Measurements from ENCODE around the gene ACOXL. TPM values are rescaled to one million over a fixed set of nuclear protein-coding genes. Genes with fewer than 3 reads are reported as not detected.
A peak's percentile ranks its signal among the peaks of the same experiment; 100 is the strongest.

ACOXL gene
- total and polyA plus RNA-seq, 4 donors, result 4.4 to 32.8 (median 12.2) TPM

- Histone ChIP-seq H3K9me3 (ENCODE audit: control insufficient read depth in 4 of 4, insufficient read depth in 3 of 4, low read length in 3 of 4) (no peaks in the 10 kb centered on the region), H3K27me3 (ENCODE audit: control insufficient read depth in 3 of 3, insufficient read depth in 3 of 3, low read length in 2 of 3) (no peaks in the 10 kb centered on the region), H3K36me3 (ENCODE audit: control insufficient read depth in 4 of 4, insufficient read depth in 4 of 4, low read length in 4 of 4) (no peaks in the 10 kb centered on the region), H3K4me1 (ENCODE audit: control insufficient read depth in 5 of 5, insufficient read depth in 5 of 5, low read length in 5 of 5) (peaks cover 0 to 30% (median 8%) of the 10 kb centered on the region in 5 donors), H3K4me3 (no peak overlapping the region), H3K27ac (ENCODE audit: low read depth in 1 of 2, low read length in 1 of 2) (no peak overlapping the region), H3K9ac (ENCODE audit: insufficient read depth in 1 of 2, low read length in 2 of 2) (no peak overlapping the region)
- peak; percentile 36 to 94 (median 85) for DNase-seq
- no peak for ATAC-seq (ENCODE audit: insufficient read depth, low FRiP score)
- no peak for TF ChIP-seq CTCF (IDR thresholded peaks at IDR 0.05; ENCODE audit: control extremely low read depth, extremely low read depth)
Observed at GRCh38 chr2:110983133-110983532, 250.8 kb downstream of the ACOXL start.

GRCh38 chr2:110984694-110985490 lies 252.5 kb downstream of the ACOXL start:
- no peaks in the 10 kb centered on the region for H3K9me3 ChIP-seq (ENCODE audit: control insufficient read depth in 4 of 4, insufficient read depth in 3 of 4, low read length in 3 of 4)
- H3K27me3 ChIP-seq (ENCODE audit: control insufficient read depth in 3 of 3, insufficient read depth in 3 of 3, low read length in 2 of 3), result no peaks in the 10 kb centered on the region
- no peak for DNase-seq
- no peak for ATAC-seq (ENCODE audit: insufficient read depth, low FRiP score)
- no peak for TF ChIP-seq CTCF (IDR thresholded peaks at IDR 0.05; ENCODE audit: control extremely low read depth, extremely low read depth)
- H3K4me3 ChIP-seq, result no peak overlapping the region
- H3K4me1 ChIP-seq (ENCODE audit: control insufficient read depth in 5 of 5, insufficient read depth in 5 of 5, low read length in 5 of 5), result peaks cover 0 to 21% (median 0%) of the 10 kb centered on the region in 5 donors
- no peaks in the 10 kb centered on the region for H3K36me3 ChIP-seq (ENCODE audit: control insufficient read depth in 4 of 4, insufficient read depth in 4 of 4, low read length in 4 of 4)
- WGBS, 2 donors, result 82 to 88% methylated on average over 8 of the region's 8 CpGs
- no peak overlapping the region for H3K9ac ChIP-seq (ENCODE audit: insufficient read depth in 1 of 2, low read length in 2 of 2)
- H3K27ac ChIP-seq (ENCODE audit: low read depth in 1 of 2, low read length in 1 of 2), result no peak overlapping the region

GRCh38 chr2:110990440-110990839 lies 258.1 kb downstream of the ACOXL start:
- Histone ChIP-seq H3K4me1 (ENCODE audit: control insufficient read depth in 5 of 5, insufficient read depth in 5 of 5, low read length in 5 of 5) (peaks cover 0 to 37% (median 11%) of the 10 kb centered on the region in 5 donors), H3K36me3 (ENCODE audit: control insufficient read depth in 4 of 4, insufficient read depth in 4 of 4, low read length in 4 of 4) (no peaks in the 10 kb centered on the region), H3K27me3 (ENCODE audit: control insufficient read depth in 3 of 3, insufficient read depth in 3 of 3, low read length in 2 of 3) (no peaks in the 10 kb centered on the region), H3K9ac (ENCODE audit: insufficient read depth in 1 of 2, low read length in 2 of 2) (no peak overlapping the region), H3K9me3 (ENCODE audit: control insufficient read depth in 4 of 4, insufficient read depth in 3 of 4, low read length in 3 of 4) (peaks cover 0 to 4% (median 0%) of the 10 kb centered on the region in 4 donors), H3K4me3 (no peak overlapping the region), H3K27ac (ENCODE audit: low read depth in 1 of 2, low read length in 1 of 2) (no peak overlapping the region)
- ATAC-seq (ENCODE audit: insufficient read depth, low FRiP score), result no peak
- WGBS, 2 donors, result 98 to 99% methylated on average over 2 of the region's 2 CpGs
- no peak for DNase-seq
- TF ChIP-seq CTCF (IDR thresholded peaks at IDR 0.05; ENCODE audit: control extremely low read depth, extremely low read depth), result no peak

Measured in lung (tissue), 12 donors.